ENCODE results near the gene LGALSL.

Gene LGALSL

DNA sequence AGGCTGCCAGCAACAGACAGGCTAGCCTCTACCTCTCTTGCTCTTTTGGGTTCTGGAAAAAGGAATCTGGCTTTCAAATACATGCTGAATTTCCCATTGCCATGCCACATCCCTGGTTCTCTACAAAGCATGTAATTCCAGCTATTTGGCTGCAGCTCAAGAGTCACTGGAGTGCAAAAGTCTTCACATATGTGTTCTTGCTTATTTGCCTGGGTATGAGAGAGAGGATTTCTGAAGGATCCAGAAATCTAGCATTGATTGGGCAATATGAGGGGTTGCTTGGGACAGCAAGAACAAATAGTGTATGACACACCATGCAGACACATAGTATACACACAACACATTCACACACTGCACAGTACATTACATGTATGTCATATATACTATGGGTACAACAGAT is 30.7 kb upstream of the LGALSL start:
- no peak for DNase-seq (ENCODE audit: low read depth)
- no peak overlapping the region for H3K4me3 ChIP-seq (ENCODE audit: low read length)
- TF ChIP-seq, protein P1, sequence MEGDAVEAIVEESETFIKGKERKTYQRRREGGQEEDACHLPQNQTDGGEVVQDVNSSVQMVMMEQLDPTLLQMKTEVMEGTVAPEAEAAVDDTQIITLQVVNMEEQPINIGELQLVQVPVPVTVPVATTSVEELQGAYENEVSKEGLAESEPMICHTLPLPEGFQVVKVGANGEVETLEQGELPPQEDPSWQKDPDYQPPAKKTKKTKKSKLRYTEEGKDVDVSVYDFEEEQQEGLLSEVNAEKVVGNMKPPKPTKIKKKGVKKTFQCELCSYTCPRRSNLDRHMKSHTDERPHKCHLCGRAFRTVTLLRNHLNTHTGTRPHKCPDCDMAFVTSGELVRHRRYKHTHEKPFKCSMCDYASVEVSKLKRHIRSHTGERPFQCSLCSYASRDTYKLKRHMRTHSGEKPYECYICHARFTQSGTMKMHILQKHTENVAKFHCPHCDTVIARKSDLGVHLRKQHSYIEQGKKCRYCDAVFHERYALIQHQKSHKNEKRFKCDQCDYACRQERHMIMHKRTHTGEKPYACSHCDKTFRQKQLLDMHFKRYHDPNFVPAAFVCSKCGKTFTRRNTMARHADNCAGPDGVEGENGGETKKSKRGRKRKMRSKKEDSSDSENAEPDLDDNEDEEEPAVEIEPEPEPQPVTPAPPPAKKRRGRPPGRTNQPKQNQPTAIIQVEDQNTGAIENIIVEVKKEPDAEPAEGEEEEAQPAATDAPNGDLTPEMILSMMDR (IDR thresholded peaks at IDR 0.05; ENCODE audit: insufficient read depth, low read depth, low read length, missing control alignments): no peak

DNA sequence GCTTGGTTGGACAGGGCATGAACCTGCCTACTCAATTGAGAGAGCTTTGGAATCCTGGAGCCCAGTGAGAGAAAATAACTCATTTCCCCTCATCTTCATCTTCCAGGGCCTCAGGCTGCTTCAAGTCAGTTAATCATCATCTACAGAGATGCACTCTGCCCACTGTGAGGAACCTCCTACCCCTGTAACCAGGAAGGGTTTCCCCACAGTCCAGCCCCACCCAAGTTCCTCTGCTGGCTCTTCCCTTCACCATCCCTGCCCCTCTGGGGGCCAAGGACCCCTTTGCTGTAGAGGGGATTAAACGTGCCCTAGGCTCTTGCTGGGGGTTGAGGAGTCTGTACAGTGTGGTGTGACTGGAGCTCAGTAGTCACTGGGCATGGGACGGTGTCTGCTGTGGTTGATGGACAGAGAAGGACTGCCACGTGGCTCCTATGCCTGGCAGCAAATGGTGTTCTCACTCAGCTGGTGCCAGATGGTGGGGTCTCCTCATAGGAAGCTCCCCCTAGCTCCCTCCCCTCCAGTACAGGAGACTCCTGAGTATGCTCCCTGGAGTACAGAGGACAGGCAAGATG is 29.5 kb upstream of the LGALSL start:
- TF ChIP-seq, protein P1 (IDR thresholded peaks at IDR 0.05; ENCODE audit: insufficient read depth, low read depth, low read length, missing control alignments): no peak
- no peak for DNase-seq (ENCODE audit: low read depth)

DNA sequence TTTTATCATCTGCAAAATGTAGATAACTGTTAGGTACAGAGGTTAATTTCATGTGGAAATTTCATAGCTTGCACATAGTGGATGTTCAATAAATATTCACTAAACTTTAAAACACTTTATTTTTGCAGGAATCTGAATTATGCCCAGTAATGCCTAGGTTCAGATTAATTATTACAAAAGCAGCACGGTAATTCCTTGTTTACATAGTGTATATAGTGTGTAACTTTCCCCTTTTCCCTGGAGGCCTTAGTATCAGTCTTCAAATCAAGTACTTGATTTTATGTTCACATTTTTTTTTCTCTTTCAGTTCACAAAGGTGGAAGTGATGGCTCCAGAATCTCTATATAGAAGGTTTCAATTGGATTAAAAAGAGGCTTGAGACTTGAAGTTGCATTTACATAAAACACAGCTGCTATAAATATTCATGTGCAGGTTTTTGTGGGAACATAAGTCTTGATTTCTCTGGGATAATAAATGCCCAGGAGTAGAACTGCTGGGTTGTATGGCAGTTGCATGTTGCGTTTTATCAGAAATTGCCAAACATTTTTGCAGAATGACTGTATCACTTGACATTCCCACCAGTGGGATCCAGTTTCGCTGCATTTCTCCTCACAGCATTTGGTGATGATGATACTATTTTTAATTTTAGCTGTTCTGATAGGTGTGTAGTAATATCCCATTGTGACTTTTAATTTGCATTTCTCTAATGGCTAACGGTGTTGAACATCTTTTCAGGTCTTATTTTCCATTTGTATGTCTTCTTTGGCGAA is 27.6 kb upstream of the LGALSL start:
- TF ChIP-seq, protein P1 (IDR thresholded peaks at IDR 0.05; ENCODE audit: insufficient read depth, low read depth, low read length, missing control alignments): no peak
- peak; percentile 55 for DNase-seq (ENCODE audit: low read depth)
- H3K4me3 ChIP-seq (ENCODE audit: low read length): no peak overlapping the region

More for the DNA sequence above, 29.5 kb upstream of the LGALSL start:
- H3K4me3 ChIP-seq (ENCODE audit: low read length): no peak overlapping the region

DNA sequence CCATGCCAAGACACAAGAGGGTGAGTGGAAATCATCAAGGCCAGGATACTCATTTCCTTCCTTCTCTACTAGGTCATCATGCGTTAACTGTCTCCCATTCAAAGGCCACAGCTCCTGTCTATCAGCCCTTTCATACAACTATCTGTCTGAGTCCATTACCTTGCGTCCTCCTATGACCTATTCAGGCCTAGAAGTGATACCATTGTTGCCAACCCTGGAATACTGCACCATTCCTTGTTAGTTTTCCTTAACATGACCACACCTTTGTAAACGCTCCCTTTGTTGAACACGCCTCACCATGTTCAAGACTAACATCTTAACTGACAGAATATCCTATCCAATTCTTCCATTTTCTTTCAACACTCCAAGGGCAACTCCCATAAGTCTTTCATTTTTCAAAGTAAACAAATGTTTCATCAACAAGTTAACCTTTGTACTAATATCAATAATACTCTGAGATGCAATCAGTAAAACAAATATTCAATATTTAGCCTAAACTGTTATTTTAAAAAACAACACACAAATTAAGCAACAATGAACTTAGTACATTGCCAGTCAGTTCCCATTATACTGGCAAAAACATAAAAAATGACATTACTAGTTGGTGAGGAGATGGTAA is 19.8 kb upstream of the LGALSL start:
- H3K4me3 ChIP-seq (ENCODE audit: low read length): no peak overlapping the region
- DNase-seq (ENCODE audit: low read depth): no peak
- TF ChIP-seq, protein P1 (IDR thresholded peaks at IDR 0.05; ENCODE audit: insufficient read depth, low read depth, low read length, missing control alignments): no peak

DNA sequence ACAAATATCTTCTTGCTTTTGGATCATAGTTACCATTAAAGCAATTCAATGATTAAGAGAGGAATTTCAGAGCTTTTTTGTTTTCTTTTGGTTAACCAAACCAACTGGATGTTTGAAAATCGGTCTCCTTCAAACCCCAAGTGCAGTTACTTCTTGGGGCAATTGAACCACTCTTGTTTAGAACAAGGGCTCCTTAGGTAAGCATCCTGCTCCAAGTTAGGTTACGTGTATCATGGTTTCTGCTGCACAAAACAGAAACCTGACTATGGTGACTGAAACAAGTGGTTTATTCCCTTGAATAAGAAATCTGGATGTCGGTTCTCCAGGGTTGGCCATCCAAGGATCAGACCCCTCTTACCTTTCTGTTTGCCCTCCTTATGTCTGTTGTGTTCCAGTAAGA is 16.1 kb upstream of the LGALSL start:
- TF ChIP-seq, protein P1 (IDR thresholded peaks at IDR 0.05; ENCODE audit: insufficient read depth, low read depth, low read length, missing control alignments): no peak
- H3K4me3 ChIP-seq (ENCODE audit: low read length): no peak overlapping the region
- DNase-seq (ENCODE audit: low read depth): no peak

DNA sequence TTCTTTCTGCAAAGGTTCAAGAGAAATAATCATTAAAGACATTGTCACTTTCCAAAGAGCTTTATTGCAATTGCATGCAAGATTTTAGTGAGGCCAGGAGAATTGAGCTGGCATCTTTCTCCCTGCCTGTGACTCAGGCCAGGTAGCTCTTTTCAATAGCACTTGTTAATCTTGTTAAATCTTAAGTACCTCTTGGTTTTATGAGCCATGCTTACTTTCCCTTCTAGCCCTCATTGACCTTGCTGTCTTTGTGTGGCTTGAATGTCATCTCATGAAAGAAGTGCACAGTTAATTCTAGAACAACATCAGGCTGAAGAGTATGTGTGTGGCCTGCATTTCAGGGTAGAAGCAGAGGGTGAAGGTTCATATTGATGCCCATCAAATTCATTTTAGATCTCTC is 14.8 kb upstream of the LGALSL start:
- no peak overlapping the region for H3K4me3 ChIP-seq (ENCODE audit: low read length)
- no peak for DNase-seq (ENCODE audit: low read depth)
- TF ChIP-seq, protein P1 (IDR thresholded peaks at IDR 0.05; ENCODE audit: insufficient read depth, low read depth, low read length, missing control alignments): no peak
